Neural progenitor cell (in vitro differentiated cells): ENCODE results near the gene TMTC3. TPM values are rescaled to one million over a fixed set of nuclear protein-coding genes. Genes with fewer than 3 reads are reported as not detected.

Source experiments
- DNase-seq: peaks from one replicate; pipeline ENCODE4 v3.0.0-alpha.2; 2016; ENCODE audit warnings: low spot score
- H2AFZ ChIP-seq: fragments of 200-600 bp; sonication (generic); replicated peaks from 2 replicates; pipeline ENCODE4 v1.6.1; 2016; ENCODE audit warnings: antibody characterized with exemption
- H3F3A ChIP-seq: fragments of 200-600 bp; sonication (generic); 2 replicates; pipeline ENCODE4 v1.6.1; 2016; ENCODE audit warnings: antibody characterized with exemption, low read depth
- H3K27ac ChIP-seq: fragments of 200-600 bp; sonication (generic); 2 replicates; pipeline ENCODE4 v1.5.1; 2016; ENCODE audit warnings: mild to moderate bottlenecking
- H3K27me3 ChIP-seq: fragments of 200-600 bp; sonication (generic); 2 replicates; pipeline ENCODE4 v1.6.1; 2016; ENCODE audit warnings: mild to moderate bottlenecking, moderate library complexity
- H3K36me3 ChIP-seq: fragments of 200-600 bp; sonication (generic); 2 replicates; pipeline ENCODE4 v1.5.1; 2016
- H3K4me1 ChIP-seq: fragments of 200-600 bp; sonication (generic); 2 replicates; pipeline ENCODE4 v1.6.1; 2016; ENCODE audit warnings: mixed run types
- H3K4me2 ChIP-seq: fragments of 200-600 bp; sonication (generic); 2 replicates; pipeline ENCODE4 v1.6.1; 2016
- H3K4me3 ChIP-seq: fragments of 200-600 bp; sonication (generic); 2 replicates; pipeline ENCODE4 v1.5.1; 2016
- H3K79me2 ChIP-seq: fragments of 200-600 bp; sonication (generic); 2 replicates; pipeline ENCODE4 v1.6.1; 2016; ENCODE audit warnings: low read depth
- H3K9ac ChIP-seq: fragments of 200-600 bp; sonication (generic); 2 replicates; pipeline ENCODE4 v1.6.1; 2016
- H3K9me3 ChIP-seq: fragments of 200-600 bp; sonication (generic); 2 replicates; pipeline ENCODE4 v1.5.1; 2016; ENCODE audit warnings: low read depth
- H4K20me1 ChIP-seq: fragments of 200-600 bp; sonication (generic); 2 replicates; pipeline ENCODE4 v1.6.1; 2016; ENCODE audit warnings: low read depth
- H3K27ac Mint-ChIP-seq: 3 replicates; pipeline ENCODE4 v1.8.0; 2021; ENCODE audit warnings: mixed read lengths
- H3K27me3 Mint-ChIP-seq: 2 replicates; pipeline ENCODE4 v1.8.0; 2022; ENCODE audit warnings: low read depth, mild to moderate bottlenecking, inconsistent platforms, moderate library complexity, mixed read lengths; ENCODE audit not compliant: insufficient read depth
- H3K36me3 Mint-ChIP-seq: 3 replicates; pipeline ENCODE4 v1.8.0; 2021; ENCODE audit warnings: mixed read lengths
- H3K4me1 Mint-ChIP-seq: 3 replicates; pipeline ENCODE4 v1.8.0; 2021; ENCODE audit warnings: mixed read lengths
- H3K4me3 Mint-ChIP-seq: 3 replicates; pipeline ENCODE4 v1.8.0; 2021; ENCODE audit warnings: mild to moderate bottlenecking, moderate library complexity, mixed read lengths
- H3K9me3 Mint-ChIP-seq: 3 replicates; pipeline ENCODE4 v1.8.0; 2020; ENCODE audit warnings: mixed read lengths
- CTCF ChIP-seq: fragments of 200-600 bp; sonication (generic); IDR thresholded peaks from 2 replicates; pipeline ENCODE4 v1.5.1; 2017; ENCODE audit warnings: antibody characterized with exemption, mild to moderate bottlenecking
- EZH2 ChIP-seq: fragments of 200-600 bp; sonication (generic); IDR thresholded peaks from 2 replicates; pipeline ENCODE4 v1.6.1; 2017; ENCODE audit warnings: antibody characterized with exemption, mild to moderate bottlenecking, moderate library complexity
- EZH2phosphoT487 ChIP-seq: fragments of 200-600 bp; sonication (generic); IDR thresholded peaks from 2 replicates; pipeline ENCODE4 v1.6.1; 2017; ENCODE audit warnings: antibody characterized with exemption
- total RNA-seq: library from RNA; depleted of rRNA; stranded (reverse); fragments of >200 nt; gene quantifications from 2 replicates; pipeline ENCODE4 v1.2.3, GENCODE V29; 2015; ENCODE audit warnings: low replicate concordance

The TMTC3 gene
- total RNA-seq, 1 donor from 2014 or later = 38.9 TPM

DNA sequence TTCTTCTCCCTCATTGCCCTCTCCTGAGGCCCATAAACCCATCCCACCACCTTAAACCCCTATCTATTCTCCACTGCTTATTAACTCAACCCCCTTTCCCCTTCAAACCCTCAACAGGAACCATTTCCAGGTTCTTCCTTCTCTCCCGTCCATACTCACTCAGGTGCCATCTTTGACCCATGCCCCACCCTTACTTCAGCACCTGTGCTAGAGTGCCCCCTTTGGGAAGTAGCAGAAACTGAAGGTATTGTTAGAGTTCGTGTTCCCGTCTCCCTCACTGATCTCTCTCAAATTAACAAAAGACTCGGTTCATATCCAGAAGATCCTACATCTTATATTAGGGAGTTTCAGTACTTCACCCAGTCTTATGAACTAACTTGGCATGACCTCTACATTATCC is 86.6 kb downstream of the TMTC3 start:
- no peak overlapping the region for H3K9ac ChIP-seq
- Mint-ChIP-seq H3K4me3 (no peak overlapping the region), H3K36me3 (no peaks in the 10 kb centered on the region), H3K27ac (no peak overlapping the region), H3K9me3 (no peaks in the 10 kb centered on the region), H3K4me1 (no peaks in the 10 kb centered on the region), H3K27me3 (no peaks in the 10 kb centered on the region)
- H3K27ac ChIP-seq = no peak overlapping the region
- H3F3A ChIP-seq = no peaks in the 10 kb centered on the region
- no peaks in the 10 kb centered on the region for H3K9me3 ChIP-seq
- no peak overlapping the region for H3K4me3 ChIP-seq
- H4K20me1 ChIP-seq = no peaks in the 10 kb centered on the region
- DNase-seq = no peak
- no peaks in the 10 kb centered on the region for H3K79me2 ChIP-seq
- H3K4me2 ChIP-seq = no peak overlapping the region
- no peak overlapping the region for H2AFZ ChIP-seq
- H3K36me3 ChIP-seq = no peaks in the 10 kb centered on the region
- no peak for TF ChIP-seq EZH2
- TF ChIP-seq EZH2phosphoT487 = no peak
- TF ChIP-seq CTCF = no peak
- no peaks in the 10 kb centered on the region for H3K27me3 ChIP-seq
- H3K4me1 ChIP-seq = no peaks in the 10 kb centered on the region

DNA sequence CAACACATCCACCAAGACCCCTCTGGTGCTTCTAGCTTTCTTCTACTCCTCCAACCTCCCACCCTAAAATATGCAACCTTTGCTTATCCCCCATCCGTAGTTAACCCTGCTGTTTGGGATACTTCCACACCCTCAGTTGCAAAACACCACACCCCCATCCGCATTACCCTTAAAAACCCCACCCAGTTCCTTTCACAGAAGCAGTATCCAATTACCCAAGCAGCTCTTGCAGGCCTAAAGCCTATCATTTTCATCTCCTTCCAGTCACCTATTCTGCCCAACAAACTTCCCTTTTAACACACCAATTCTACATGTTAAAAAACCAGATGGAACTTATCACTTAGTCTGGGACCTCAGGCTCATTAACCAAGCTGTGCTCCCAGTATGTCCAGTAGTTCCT is 88.2 kb downstream of the TMTC3 start:
- no peak overlapping the region for H3K4me3 ChIP-seq
- no peak for TF ChIP-seq EZH2
- H3K27ac ChIP-seq = no peak overlapping the region
- H3K4me2 ChIP-seq = no peak overlapping the region
- no peaks in the 10 kb centered on the region for H3K36me3 ChIP-seq
- H4K20me1 ChIP-seq = no peaks in the 10 kb centered on the region
- H3K9ac ChIP-seq = no peak overlapping the region
- no peaks in the 10 kb centered on the region for H3K27me3 ChIP-seq
- no peak overlapping the region for H3K4me3 Mint-ChIP-seq
- no peaks in the 10 kb centered on the region for H3K4me1 Mint-ChIP-seq
- no peak for DNase-seq
- H3K27me3 Mint-ChIP-seq = no peaks in the 10 kb centered on the region
- no peaks in the 10 kb centered on the region for H3K4me1 ChIP-seq
- H3K79me2 ChIP-seq = no peaks in the 10 kb centered on the region
- H2AFZ ChIP-seq = no peak overlapping the region
- no peaks in the 10 kb centered on the region for H3F3A ChIP-seq
- H3K36me3 Mint-ChIP-seq = no peaks in the 10 kb centered on the region
- H3K27ac Mint-ChIP-seq = no peak overlapping the region
- H3K9me3 ChIP-seq = no peaks in the 10 kb centered on the region
- no peaks in the 10 kb centered on the region for H3K9me3 Mint-ChIP-seq

GRCh38 chr12:88235183-88235833 is 93.2 kb downstream of the TMTC3 start:
- Histone ChIP-seq H3K4me1 (no peaks in the 10 kb centered on the region), H3F3A (no peaks in the 10 kb centered on the region), H4K20me1 (no peaks in the 10 kb centered on the region), H3K27me3 (no peaks in the 10 kb centered on the region), H3K4me2 (no peak overlapping the region), H3K4me3 (no peak overlapping the region), H3K9me3 (no peaks in the 10 kb centered on the region), H3K27ac (no peak overlapping the region), H3K36me3 (no peaks in the 10 kb centered on the region), H2AFZ (peak overlapping the region; percentile 26), H3K79me2 (no peaks in the 10 kb centered on the region), H3K9ac (no peak overlapping the region)
- no peaks in the 10 kb centered on the region for H3K27me3 Mint-ChIP-seq
- no peak overlapping the region for H3K4me3 Mint-ChIP-seq
- H3K36me3 Mint-ChIP-seq = no peaks in the 10 kb centered on the region
- no peak overlapping the region for H3K27ac Mint-ChIP-seq
- no peak for DNase-seq
- no peaks in the 10 kb centered on the region for H3K4me1 Mint-ChIP-seq
- H3K9me3 Mint-ChIP-seq = peaks cover 4% of the 10 kb centered on the region
- TF ChIP-seq EZH2 (no peak), EZH2phosphoT487 (no peak), CTCF (no peak)

DNA sequence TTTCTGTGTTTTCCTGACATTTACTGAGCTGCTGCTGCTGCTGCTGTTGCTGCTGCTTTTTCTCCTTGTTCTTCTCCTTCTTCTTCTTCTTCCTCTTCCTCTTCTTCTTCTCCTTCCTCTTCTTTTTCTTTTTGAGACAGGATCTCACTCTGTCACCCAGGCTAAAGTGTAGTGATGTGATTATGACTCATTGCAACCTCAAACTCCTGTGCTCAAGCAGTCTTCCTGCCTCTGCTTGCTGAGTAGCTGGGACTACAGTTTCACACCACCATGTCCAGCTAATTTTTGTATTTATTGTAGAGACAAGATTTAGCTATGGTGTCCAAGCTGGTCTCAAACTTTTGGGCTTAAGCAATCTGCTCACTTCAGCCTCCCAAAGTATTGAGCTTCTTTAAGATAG is 95.8 kb downstream of the TMTC3 start:
- Histone ChIP-seq H3K36me3 (no peaks in the 10 kb centered on the region), H3F3A (no peaks in the 10 kb centered on the region), H2AFZ (no peak overlapping the region), H3K9me3 (no peaks in the 10 kb centered on the region), H3K4me3 (no peak overlapping the region), H3K4me2 (no peak overlapping the region), H3K79me2 (no peaks in the 10 kb centered on the region), H3K27me3 (no peaks in the 10 kb centered on the region), H3K27ac (no peak overlapping the region), H3K4me1 (no peaks in the 10 kb centered on the region), H4K20me1 (no peaks in the 10 kb centered on the region), H3K9ac (no peak overlapping the region)
- no peak overlapping the region for H3K4me3 Mint-ChIP-seq
- peaks cover 4% of the 10 kb centered on the region for H3K9me3 Mint-ChIP-seq
- H3K36me3 Mint-ChIP-seq = no peaks in the 10 kb centered on the region
- H3K27ac Mint-ChIP-seq = no peak overlapping the region
- no peak for TF ChIP-seq CTCF
- TF ChIP-seq EZH2 = no peak
- no peak for TF ChIP-seq EZH2phosphoT487
- no peak for DNase-seq
- no peaks in the 10 kb centered on the region for H3K4me1 Mint-ChIP-seq
- H3K27me3 Mint-ChIP-seq = peaks cover 4% of the 10 kb centered on the region
